DND-41 (cell line): ENCODE measurements around the gene PTPRD.

Experiments used
- CTCF ChIP-seq: IDR thresholded peaks from 2 replicates; pipeline ENCODE4 v1.5.1; 2012; ENCODE audit warnings: borderline replicate concordance, low read length, moderate library complexity, mild to moderate bottlenecking; ENCODE audit not compliant: poor library complexity, severe bottlenecking; ENCODE audit errors: extremely low read depth
- EZH2 ChIP-seq: IDR thresholded peaks from 3 replicates; pipeline ENCODE4 v1.6.1; 2012; ENCODE audit warnings: borderline replicate concordance, low read depth, mild to moderate bottlenecking, moderate library complexity, low read length, inconsistent platforms; ENCODE audit not compliant: severe bottlenecking

- TF ChIP-seq CTCF (no peak), EZH2 (no peak)
These were observed 1738.3 kb downstream of the PTPRD start for GRCh38 chr9:8874482-8874881.
